BLaER1 treated with 17β-estradiol and CSF1 and Interleukin-3, amounts not matched to agents 10 nM and 100 nM (cell line): ENCODE measurements around the gene BMERB1.

ENCODE experiments used
- H3K27ac ChIP-seq, 11 experiments: shearing (Covaris generic); formaldehyde crosslinking; 2 replicates each; pipeline ENCODE4 v1.8.1; 2022
- H3K27me3 ChIP-seq, 11 experiments: shearing (Covaris generic); formaldehyde crosslinking; 2 replicates each; pipeline ENCODE4 v1.8.1; 2022
- H3K36me3 ChIP-seq, 11 experiments: shearing (Covaris generic); formaldehyde crosslinking; 2 replicates each; pipeline ENCODE4 v1.8.1; 2022
- H3K4me1 ChIP-seq, 10 experiments: shearing (Covaris generic); formaldehyde crosslinking; 2 replicates each; pipeline ENCODE4 v1.8.1; 2022
- H3K4me2 ChIP-seq, 11 experiments: shearing (Covaris generic); formaldehyde crosslinking; 2 replicates each; pipeline ENCODE4 v1.8.1; 2022
- H3K4me3 ChIP-seq, 10 experiments: shearing (Covaris generic); formaldehyde crosslinking; 2 replicates each; pipeline ENCODE4 v1.8.1; 2022
- H3K9ac ChIP-seq, 11 experiments: shearing (Covaris generic); formaldehyde crosslinking; 2 replicates each; pipeline ENCODE4 v1.8.1; 2022
- H3K9me3 ChIP-seq, 11 experiments: shearing (Covaris generic); formaldehyde crosslinking; replicated peaks in 1 of 11; 2 replicates each; pipeline ENCODE4 v1.8.1; 2022
- H4K20me1 ChIP-seq, 11 experiments: shearing (Covaris generic); formaldehyde crosslinking; 2 replicates each; pipeline ENCODE4 v1.8.1; 2022
- Cebpa-rat ChIP-seq, 11 experiments: shearing (Covaris generic); IDR thresholded peaks; 2 replicates each; pipeline ENCODE4 v1.8.1; 2022

BMERB1 gene

DNA sequence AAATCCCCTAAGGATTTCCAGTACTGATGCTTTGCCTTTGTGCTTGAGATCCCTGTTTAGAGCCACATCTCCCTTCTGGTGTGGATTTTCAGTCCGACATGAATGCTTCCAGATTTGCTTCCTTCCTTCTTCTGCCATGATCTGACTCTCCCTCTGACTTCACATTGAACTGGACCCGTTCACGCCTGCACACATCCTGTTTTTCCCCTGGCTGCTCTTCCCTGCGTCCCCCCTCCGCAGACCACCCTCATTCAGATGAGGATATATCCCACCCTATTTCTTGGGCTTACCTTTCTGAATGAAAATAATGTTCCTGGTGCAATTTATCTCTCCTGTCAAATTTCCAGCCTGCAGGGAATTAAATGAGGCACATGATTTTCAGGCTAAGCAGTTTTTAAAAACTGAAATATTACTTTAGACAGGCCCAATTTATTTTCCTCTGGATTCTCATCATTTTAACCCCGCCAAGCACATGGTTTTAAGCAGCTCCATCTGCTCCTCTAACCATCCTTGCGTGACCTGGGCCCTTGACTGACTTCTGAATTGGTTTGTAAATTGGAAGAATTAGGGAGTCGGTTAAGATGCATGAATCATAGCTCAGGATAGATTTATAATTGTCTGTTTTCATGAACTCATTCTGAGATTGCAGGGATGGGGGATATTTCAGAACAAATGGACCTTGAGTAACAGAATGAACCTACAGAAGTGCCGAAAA is 59.2 kb downstream of the BMERB1 start:
- no peaks in the 10 kb centered on the region for H4K20me1 ChIP-seq
- H3K4me1 ChIP-seq: peaks cover 5 to 67% (median 51%) of the 10 kb centered on the region in 10 experiments
- H3K9me3 ChIP-seq: peaks cover 0 to 19% (median 0%) of the 10 kb centered on the region in 11 experiments; a peak in 5 of 22 replicates
- no peak overlapping the region for H3K9ac ChIP-seq
- no peak for TF ChIP-seq Cebpa-rat (IDR thresholded peaks at IDR 0.05)
- H3K4me2 ChIP-seq: peak overlapping the region in 5 of 11 experiments; percentile 46 to 80 (median 64); a peak in 10 of 22 replicates
- H3K27ac ChIP-seq: no peak overlapping the region
- no peaks in the 10 kb centered on the region for H3K27me3 ChIP-seq
- H3K36me3 ChIP-seq: no peaks in the 10 kb centered on the region
- H3K4me3 ChIP-seq: no peak overlapping the region

- no peak overlapping the region for H3K4me3 ChIP-seq
- H3K27ac ChIP-seq: no peak overlapping the region
- no peaks in the 10 kb centered on the region for H4K20me1 ChIP-seq
- peaks cover 0 to 19% (median 0%) of the 10 kb centered on the region in 11 experiments; a peak in 5 of 22 replicates for H3K9me3 ChIP-seq
- peak overlapping the region in 4 of 11 experiments; percentile 27 to 76 (median 56); a peak in 2 of 22 replicates for H3K4me2 ChIP-seq
- peaks cover 10 to 65% (median 49%) of the 10 kb centered on the region in 10 experiments for H3K4me1 ChIP-seq
- H3K36me3 ChIP-seq: no peaks in the 10 kb centered on the region
- TF ChIP-seq Cebpa-rat (IDR thresholded peaks at IDR 0.05): no peak
- H3K27me3 ChIP-seq: no peaks in the 10 kb centered on the region
- H3K9ac ChIP-seq: no peak overlapping the region
Observed at GRCh38 chr16:15494236-15494635, 59.8 kb downstream of the BMERB1 start.

DNA sequence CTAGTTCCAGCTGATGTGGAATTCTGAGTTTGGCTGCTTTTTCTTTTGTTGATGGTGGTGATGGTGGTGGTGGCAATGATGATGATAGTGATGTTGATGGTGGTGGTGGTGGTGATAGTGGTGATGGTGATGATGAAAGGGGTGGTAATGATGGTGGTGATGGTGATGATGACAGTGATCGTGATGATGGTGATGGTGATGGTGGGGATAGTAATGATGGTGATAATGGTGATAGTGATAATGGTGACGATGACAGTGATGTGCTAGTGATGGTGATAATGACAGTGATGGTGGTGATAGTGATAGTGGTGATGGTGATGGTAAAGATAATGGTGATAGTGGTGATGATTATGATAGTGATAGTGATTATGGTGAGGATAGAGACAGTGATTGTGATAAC is 61.5 kb downstream of the BMERB1 start:
- Histone ChIP-seq H3K9ac (no peak overlapping the region), H4K20me1 (no peaks in the 10 kb centered on the region), H3K27me3 (no peaks in the 10 kb centered on the region), H3K9me3 (peaks cover 0 to 19% (median 0%) of the 10 kb centered on the region in 11 experiments; a peak in 5 of 22 replicates), H3K36me3 (no peaks in the 10 kb centered on the region), H3K4me2 (no peak overlapping the region), H3K4me1 (peaks cover 8 to 51% (median 38%) of the 10 kb centered on the region in 10 experiments), H3K27ac (no peak overlapping the region), H3K4me3 (no peak overlapping the region)
- no peak for TF ChIP-seq Cebpa-rat (IDR thresholded peaks at IDR 0.05)

DNA sequence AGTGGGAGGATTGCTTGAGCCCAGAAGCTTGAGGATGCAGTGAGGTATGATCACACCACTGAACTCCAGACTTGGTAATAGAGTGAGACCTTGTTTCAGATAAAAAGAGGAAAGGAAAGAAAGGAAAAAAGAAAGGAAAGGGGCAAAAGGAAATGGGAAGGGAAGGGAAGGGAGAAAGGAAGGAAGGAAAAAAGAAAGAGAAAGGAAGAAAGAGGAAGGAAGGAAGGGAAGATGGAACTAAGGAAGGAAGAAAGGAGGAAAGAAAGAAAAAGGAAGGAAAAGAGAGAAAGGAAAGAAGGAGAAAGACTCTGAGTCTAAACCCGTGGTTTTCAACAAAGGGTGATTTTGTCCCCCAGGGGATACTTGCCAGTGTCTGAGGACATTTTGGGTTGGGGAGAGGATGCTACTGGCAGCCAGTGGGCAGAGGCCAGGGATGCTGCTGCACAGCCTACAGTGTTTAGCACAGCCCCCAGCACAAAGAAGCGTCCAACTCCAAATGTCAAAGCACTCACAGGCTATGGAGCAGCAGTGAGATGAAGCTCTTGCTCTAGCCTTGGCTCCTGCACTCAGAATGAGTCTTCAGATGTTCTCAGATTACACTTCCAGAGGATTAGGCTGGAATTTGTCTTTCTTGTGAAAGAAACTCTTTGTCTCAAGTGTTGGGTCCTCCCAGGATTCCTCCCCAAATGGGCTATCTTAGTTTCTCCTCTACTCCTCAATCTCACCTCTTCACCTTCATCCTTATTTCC is 64.2 kb downstream of the BMERB1 start:
- H3K9me3 ChIP-seq: peaks cover 0 to 13% (median 0%) of the 10 kb centered on the region in 11 experiments; a peak in 4 of 22 replicates
- no peak overlapping the region for H3K9ac ChIP-seq
- no peaks in the 10 kb centered on the region for H3K27me3 ChIP-seq
- no peaks in the 10 kb centered on the region for H3K36me3 ChIP-seq
- no peak overlapping the region for H3K4me3 ChIP-seq
- peaks cover 8 to 37% (median 30%) of the 10 kb centered on the region in 10 experiments for H3K4me1 ChIP-seq
- H4K20me1 ChIP-seq: no peaks in the 10 kb centered on the region
- no peak for TF ChIP-seq Cebpa-rat (IDR thresholded peaks at IDR 0.05)
- peak overlapping the region in 1 of 11 experiments; percentile 8; a peak in 1 of 22 replicates for H3K27ac ChIP-seq
- peak overlapping the region in 9 of 11 experiments; percentile 33 to 73 (median 56); a peak in 16 of 22 replicates for H3K4me2 ChIP-seq

DNA sequence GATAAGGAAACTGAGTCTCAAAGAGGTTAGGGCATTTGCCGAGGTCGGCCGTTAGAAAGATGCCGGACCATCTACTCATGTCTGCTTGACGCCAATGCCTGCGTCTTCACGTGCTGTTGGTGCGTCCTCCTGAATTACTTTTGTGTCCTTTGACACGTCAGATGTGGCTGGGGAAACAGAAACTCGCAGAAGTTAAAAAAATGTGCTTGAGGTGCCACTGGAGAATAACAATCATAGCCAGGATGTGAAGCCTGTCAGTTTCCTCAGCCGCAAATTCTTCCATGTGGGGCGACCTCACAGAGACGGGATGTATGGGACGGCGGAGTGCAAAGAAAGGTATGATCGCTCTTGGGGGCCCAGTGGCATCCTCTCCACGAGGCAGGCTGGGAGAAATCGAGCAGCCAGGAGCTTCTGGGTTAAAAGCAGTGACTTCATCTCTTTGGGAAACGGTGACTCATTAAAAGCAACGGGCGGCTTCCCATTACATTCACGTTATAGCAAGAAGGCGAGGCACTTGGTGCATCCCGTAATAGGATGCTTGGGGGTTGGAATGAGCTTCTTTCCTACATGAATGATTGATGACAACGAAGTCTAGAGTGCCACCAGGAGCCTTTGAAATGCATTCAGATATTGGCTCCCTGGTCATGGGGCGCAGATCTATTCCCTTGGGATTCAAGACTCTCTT is 67.8 kb downstream of the BMERB1 start:
- Histone ChIP-seq H3K27ac (no peak overlapping the region), H3K4me1 (peaks cover 21 to 48% (median 35%) of the 10 kb centered on the region in 10 experiments), H3K9ac (no peak overlapping the region), H3K27me3 (no peaks in the 10 kb centered on the region), H3K36me3 (no peaks in the 10 kb centered on the region), H3K9me3 (peaks cover 0 to 6% (median 0%) of the 10 kb centered on the region in 11 experiments; a peak in 3 of 22 replicates), H4K20me1 (no peaks in the 10 kb centered on the region), H3K4me2 (peak overlapping the region in 7 of 11 experiments; percentile 1 to 67 (median 47); a peak in 13 of 22 replicates), H3K4me3 (no peak overlapping the region)
- TF ChIP-seq Cebpa-rat (IDR thresholded peaks at IDR 0.05): no peak

- H3K4me2 ChIP-seq: peak overlapping the region; percentile 60 to 92 (median 82)
Observed at GRCh38 chr16:15506441-15506840, 72.1 kb downstream of the BMERB1 start.

GRCh38 chr16:15507301-15507958 is 73.0 kb downstream of the BMERB1 start:
- peak overlapping the region in 9 of 11 experiments; percentile 50 to 72 (median 63); a peak in 17 of 22 replicates for H3K9ac ChIP-seq
- H3K27me3 ChIP-seq: no peaks in the 10 kb centered on the region
- peak overlapping the region in 9 of 11 experiments; percentile 14 to 81 (median 71); a peak in 18 of 22 replicates for H3K27ac ChIP-seq
- H4K20me1 ChIP-seq: no peaks in the 10 kb centered on the region
- H3K4me3 ChIP-seq: peak overlapping the region in 3 of 10 experiments; percentile 3 to 10 (median 9); a peak in 4 of 20 replicates
- TF ChIP-seq Cebpa-rat (IDR thresholded peaks at IDR 0.05): no peak
- peaks cover 57 to 78% (median 69%) of the 10 kb centered on the region in 10 experiments for H3K4me1 ChIP-seq
- H3K9me3 ChIP-seq: no peaks in the 10 kb centered on the region
- no peaks in the 10 kb centered on the region for H3K36me3 ChIP-seq
- peak overlapping the region; percentile 60 to 92 (median 82) for H3K4me2 ChIP-seq

More at GRCh38 chr16:15506441-15506840, 72.1 kb downstream of the BMERB1 start:
- peaks cover 53 to 74% (median 64%) of the 10 kb centered on the region in 10 experiments for H3K4me1 ChIP-seq
- no peak overlapping the region; a peak in 1 of 20 replicates for H3K4me3 ChIP-seq
- H3K36me3 ChIP-seq: no peaks in the 10 kb centered on the region
- H4K20me1 ChIP-seq: no peaks in the 10 kb centered on the region
- no peak for TF ChIP-seq Cebpa-rat (IDR thresholded peaks at IDR 0.05)
- H3K9ac ChIP-seq: peak overlapping the region in 5 of 11 experiments; percentile 52 to 72 (median 70); a peak in 7 of 22 replicates
- H3K27me3 ChIP-seq: no peaks in the 10 kb centered on the region
- H3K27ac ChIP-seq: peak overlapping the region in 9 of 11 experiments; percentile 14 to 81 (median 71); a peak in 16 of 22 replicates
- H3K9me3 ChIP-seq: no peaks in the 10 kb centered on the region
